ENCODE data around the gene BBOF1.
A peak's percentile ranks its signal among the peaks of the same experiment; 100 is the strongest.

BBOF1 gene

DNA sequence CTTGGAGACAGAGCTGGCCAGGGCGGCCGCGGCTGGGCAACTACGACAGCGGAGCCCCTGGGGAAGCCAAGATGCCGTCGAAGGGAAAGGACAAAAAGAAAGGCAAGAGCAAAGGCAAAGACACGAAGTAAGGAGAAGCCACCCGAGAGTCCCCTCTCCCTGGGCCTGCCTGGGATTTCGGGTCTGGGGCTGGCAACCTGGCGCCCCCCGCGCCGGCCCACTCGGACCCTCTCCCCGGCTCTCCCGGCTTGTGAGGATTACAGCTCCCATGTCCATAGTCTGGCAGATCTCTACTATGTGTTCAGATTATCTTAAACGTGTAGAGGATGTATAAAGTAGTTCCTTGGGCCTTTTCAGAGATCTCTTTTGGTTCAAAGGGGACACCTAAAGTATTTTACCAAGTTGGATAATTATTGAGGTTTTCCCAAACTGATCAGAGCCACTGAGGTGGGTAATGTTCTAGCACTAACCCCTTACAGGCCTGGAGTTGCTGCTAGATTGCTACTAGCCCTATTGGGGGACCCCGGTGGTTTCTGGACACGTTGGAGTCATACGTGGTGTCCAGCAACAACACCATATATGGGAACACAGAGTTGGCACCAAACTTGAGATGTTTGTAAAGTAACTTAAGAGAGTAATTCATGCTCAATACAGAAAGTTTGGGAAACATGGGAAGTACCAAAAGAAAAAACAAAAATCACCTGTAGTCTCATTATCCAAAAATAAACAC is 424 bp downstream of the BBOF1 start:
- DNase-seq (ENCODE audit: insufficient read length, low spot score) (no peak), FAIRE-seq (no peak)
- TF ChIP-seq TAF1 (IDR thresholded peaks at IDR 0.05; ENCODE audit: low read depth, low read length), result no peak
- TF ChIP-seq SPI1 (IDR thresholded peaks at IDR 0.05; ENCODE audit: low read depth, low read length), result no peak
- TF ChIP-seq POLR2AphosphoS5 (IDR thresholded peaks at IDR 0.05; ENCODE audit: low read depth, low read length), result no peak
- no peak for TF ChIP-seq POLR2A (IDR thresholded peaks at IDR 0.05; ENCODE audit: low read depth, low read length)
- 0 out of 2 replicates have a peak, but pooled peaks have one; percentile 17 for TF ChIP-seq POU2F2 (IDR thresholded peaks at IDR 0.05; ENCODE audit: low read depth, low read length)

DNA sequence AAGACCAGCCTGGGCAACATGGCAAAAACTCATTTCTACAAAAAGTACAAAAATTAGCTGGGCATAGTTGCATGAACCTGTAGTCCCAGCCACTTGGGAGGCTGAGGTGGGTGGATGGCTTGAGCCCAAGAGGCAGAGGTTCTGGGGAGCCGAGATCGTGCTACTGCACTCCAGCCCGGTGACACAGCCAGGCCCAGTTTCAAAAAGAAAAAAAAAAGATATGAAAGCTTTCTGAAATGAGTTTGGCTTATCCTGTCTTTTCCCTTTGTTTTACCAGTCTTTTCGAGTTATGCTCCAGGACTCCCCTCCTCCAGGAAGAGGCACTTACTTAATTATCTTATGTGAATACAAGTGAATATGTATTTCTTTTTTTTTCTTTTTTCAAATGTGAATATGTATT is 3.2 kb downstream of the BBOF1 start:
- FAIRE-seq (no peak), DNase-seq (ENCODE audit: insufficient read length, low spot score) (no peak)
- TF ChIP-seq POU2F2 (IDR thresholded peaks at IDR 0.05; ENCODE audit: low read depth, low read length) (no peak), SPI1 (IDR thresholded peaks at IDR 0.05; ENCODE audit: low read depth, low read length) (no peak), POLR2A (IDR thresholded peaks at IDR 0.05; ENCODE audit: low read depth, low read length) (no peak), TAF1 (IDR thresholded peaks at IDR 0.05; ENCODE audit: low read depth, low read length) (no peak), PAX5 (IDR thresholded peaks at IDR 0.05; ENCODE audit: insufficient read depth, low read length, severe bottlenecking) (no peak), POLR2AphosphoS5 (IDR thresholded peaks at IDR 0.05; ENCODE audit: low read depth, low read length) (no peak)

DNA sequence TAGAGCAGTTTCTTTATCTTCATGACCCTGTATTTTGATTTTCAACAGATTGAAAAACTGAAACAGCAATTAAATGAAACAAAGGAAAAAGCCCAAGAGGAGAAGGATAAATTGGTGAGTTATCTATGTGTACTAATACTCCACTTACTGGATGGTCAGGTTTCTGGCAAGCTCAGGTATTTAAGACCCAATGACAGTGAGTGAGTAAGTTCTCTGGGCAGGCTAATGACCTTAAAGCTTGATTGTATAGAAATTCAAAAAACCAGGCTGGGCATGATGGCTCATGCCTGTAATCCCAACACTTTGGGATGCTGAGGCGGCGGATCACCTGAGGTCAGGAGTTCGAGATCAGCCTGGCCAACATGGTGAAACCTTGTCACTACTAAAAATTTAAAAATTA is 10.0 kb downstream of the BBOF1 start:
- FAIRE-seq (no peak), DNase-seq (ENCODE audit: insufficient read length, low spot score) (no peak)
- no peak for TF ChIP-seq PAX5 (IDR thresholded peaks at IDR 0.05; ENCODE audit: insufficient read depth, low read length, severe bottlenecking)
- TF ChIP-seq POLR2A (IDR thresholded peaks at IDR 0.05; ENCODE audit: low read depth, low read length), result no peak
- no peak for TF ChIP-seq POLR2AphosphoS5 (IDR thresholded peaks at IDR 0.05; ENCODE audit: low read depth, low read length)
- no peak for TF ChIP-seq TAF1 (IDR thresholded peaks at IDR 0.05; ENCODE audit: low read depth, low read length)
- TF ChIP-seq POU2F2 (IDR thresholded peaks at IDR 0.05; ENCODE audit: low read depth, low read length), result no peak
- no peak for TF ChIP-seq SPI1 (IDR thresholded peaks at IDR 0.05; ENCODE audit: low read depth, low read length)

DNA sequence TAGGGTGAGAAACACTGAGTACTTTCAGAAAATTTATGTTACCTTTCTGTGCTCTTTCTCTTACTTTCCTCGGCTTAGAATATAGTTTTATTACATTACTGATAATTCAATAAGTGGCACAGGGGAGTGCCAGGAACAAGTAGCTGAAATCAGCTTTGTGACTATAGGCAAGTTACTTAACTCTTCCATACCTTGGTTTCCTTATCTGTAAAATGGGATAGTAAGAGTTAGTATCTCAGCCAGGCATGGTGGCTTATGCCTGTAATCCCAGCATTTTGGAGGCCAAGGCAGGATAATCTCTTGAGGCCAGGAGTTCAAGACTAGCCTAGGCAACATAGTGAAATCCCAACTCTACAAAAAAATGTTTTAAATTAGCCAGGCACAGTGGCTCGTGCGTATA is 15.4 kb downstream of the BBOF1 start:
- no peak for TF ChIP-seq POLR2AphosphoS5 (IDR thresholded peaks at IDR 0.05; ENCODE audit: low read depth, low read length)
- TF ChIP-seq TAF1 (IDR thresholded peaks at IDR 0.05; ENCODE audit: low read depth, low read length), result no peak
- TF ChIP-seq SPI1 (IDR thresholded peaks at IDR 0.05; ENCODE audit: low read depth, low read length), result no peak
- TF ChIP-seq PAX5 (IDR thresholded peaks at IDR 0.05; ENCODE audit: insufficient read depth, low read length, severe bottlenecking), result no peak
- TF ChIP-seq POU2F2 (IDR thresholded peaks at IDR 0.05; ENCODE audit: low read depth, low read length), result no peak
- no peak for TF ChIP-seq POLR2A (IDR thresholded peaks at IDR 0.05; ENCODE audit: low read depth, low read length)
- no peak for DNase-seq (ENCODE audit: insufficient read length, low spot score)
- no peak for FAIRE-seq

DNA sequence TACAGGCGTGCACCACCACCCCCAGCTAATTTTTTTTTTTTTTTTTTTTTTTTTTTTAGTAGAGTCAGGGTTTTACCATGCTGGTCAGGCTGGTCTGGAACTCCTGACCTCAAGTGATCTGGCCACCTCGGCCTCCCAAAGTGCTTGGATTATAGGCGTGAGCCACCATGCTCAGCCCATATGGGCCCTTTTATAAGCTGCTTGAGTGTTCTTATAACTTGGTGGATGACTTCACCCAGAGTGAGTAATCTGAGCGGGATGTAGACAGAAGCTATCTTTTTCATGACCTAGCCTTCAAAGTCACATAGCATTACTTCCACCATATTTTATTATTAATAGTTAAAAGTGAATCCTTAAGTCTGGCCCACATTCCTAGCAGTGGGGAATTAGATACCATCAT is 16.4 kb downstream of the BBOF1 start:
- TF ChIP-seq SPI1 (IDR thresholded peaks at IDR 0.05; ENCODE audit: low read depth, low read length) (no peak), POLR2A (IDR thresholded peaks at IDR 0.05; ENCODE audit: low read depth, low read length) (no peak), TAF1 (IDR thresholded peaks at IDR 0.05; ENCODE audit: low read depth, low read length) (no peak), POU2F2 (IDR thresholded peaks at IDR 0.05; ENCODE audit: low read depth, low read length) (no peak), POLR2AphosphoS5 (IDR thresholded peaks at IDR 0.05; ENCODE audit: low read depth, low read length) (no peak), PAX5 (IDR thresholded peaks at IDR 0.05; ENCODE audit: insufficient read depth, low read length, severe bottlenecking) (no peak)
- FAIRE-seq (no peak), DNase-seq (ENCODE audit: insufficient read length, low spot score) (no peak)

DNA sequence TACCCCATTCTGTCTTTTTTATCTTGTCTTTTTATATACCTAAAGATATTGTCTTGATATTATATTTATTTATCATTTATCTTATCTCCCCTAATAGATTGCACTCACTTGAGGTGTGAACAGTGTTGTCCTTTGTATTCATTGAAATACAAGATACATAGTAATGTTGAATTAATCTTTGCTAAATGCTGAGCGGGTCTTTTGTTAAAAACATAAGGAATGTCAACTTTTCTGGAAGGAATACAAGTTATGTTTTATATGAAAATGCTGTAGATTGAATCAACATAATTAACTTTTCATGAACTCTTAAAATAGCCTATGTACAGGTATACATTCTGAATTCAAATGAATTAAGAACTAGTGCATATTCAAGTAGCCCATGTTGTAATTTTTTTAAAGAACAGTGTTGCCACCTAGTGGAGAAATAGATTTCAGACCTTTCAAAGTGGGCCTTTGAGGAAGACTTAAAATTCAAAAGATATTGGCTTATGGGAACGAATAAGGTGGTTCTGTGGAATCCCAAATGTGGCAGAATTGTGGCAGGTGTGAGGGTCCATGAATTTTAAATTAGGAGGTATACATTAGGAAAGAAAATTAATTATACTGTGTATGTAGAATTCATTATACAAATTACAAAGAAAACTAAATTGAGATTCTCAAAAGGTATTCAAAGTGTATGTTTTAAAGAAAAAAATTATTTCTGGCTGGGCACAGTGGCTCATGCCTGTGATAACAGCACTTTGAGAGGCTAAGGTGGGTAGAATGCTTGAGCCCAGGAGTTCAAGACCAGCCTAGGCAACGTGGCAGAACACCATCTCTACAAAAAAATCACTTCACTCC is 19.1 kb downstream of the BBOF1 start:
- FAIRE-seq (peak; percentile 62), DNase-seq (ENCODE audit: insufficient read length, low spot score) (peak; percentile 12)
- TF ChIP-seq TAF1 (IDR thresholded peaks at IDR 0.05; ENCODE audit: low read depth, low read length), result no peak
- no peak for TF ChIP-seq PAX5 (IDR thresholded peaks at IDR 0.05; ENCODE audit: insufficient read depth, low read length, severe bottlenecking)
- no peak for TF ChIP-seq POLR2AphosphoS5 (IDR thresholded peaks at IDR 0.05; ENCODE audit: low read depth, low read length)
- TF ChIP-seq POU2F2 (IDR thresholded peaks at IDR 0.05; ENCODE audit: low read depth, low read length), result no peak
- TF ChIP-seq POLR2A (IDR thresholded peaks at IDR 0.05; ENCODE audit: low read depth, low read length), result no peak
- no peak for TF ChIP-seq SPI1 (IDR thresholded peaks at IDR 0.05; ENCODE audit: low read depth, low read length)

DNA sequence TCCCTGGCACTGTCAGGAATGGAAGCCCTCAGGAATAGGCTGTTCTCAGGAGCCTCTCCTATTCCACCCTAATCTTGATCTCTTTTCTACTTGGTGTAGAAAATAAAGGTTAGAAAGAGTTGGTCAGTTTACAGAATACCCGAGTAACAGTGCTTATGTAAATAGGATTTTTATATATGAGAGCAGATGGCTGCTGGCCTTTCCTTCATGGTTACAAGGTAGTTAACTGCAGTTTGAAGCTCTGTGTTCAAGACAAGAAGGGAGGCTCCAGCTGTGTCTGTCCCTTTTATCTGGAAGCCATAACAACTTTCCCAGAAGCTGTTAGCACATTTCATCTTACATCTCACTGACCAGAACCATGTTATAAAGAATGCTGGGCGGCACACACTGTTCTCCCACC is 23.1 kb downstream of the BBOF1 start:
- DNase-seq (ENCODE audit: insufficient read length, low spot score), result no peak
- TF ChIP-seq PAX5 (IDR thresholded peaks at IDR 0.05; ENCODE audit: insufficient read depth, low read length, severe bottlenecking) (no peak), POLR2A (IDR thresholded peaks at IDR 0.05; ENCODE audit: low read depth, low read length) (no peak), POLR2AphosphoS5 (IDR thresholded peaks at IDR 0.05; ENCODE audit: low read depth, low read length) (no peak), POU2F2 (IDR thresholded peaks at IDR 0.05; ENCODE audit: low read depth, low read length) (no peak), SPI1 (IDR thresholded peaks at IDR 0.05; ENCODE audit: low read depth, low read length) (no peak), TAF1 (IDR thresholded peaks at IDR 0.05; ENCODE audit: low read depth, low read length) (no peak)
- FAIRE-seq, result no peak

DNA sequence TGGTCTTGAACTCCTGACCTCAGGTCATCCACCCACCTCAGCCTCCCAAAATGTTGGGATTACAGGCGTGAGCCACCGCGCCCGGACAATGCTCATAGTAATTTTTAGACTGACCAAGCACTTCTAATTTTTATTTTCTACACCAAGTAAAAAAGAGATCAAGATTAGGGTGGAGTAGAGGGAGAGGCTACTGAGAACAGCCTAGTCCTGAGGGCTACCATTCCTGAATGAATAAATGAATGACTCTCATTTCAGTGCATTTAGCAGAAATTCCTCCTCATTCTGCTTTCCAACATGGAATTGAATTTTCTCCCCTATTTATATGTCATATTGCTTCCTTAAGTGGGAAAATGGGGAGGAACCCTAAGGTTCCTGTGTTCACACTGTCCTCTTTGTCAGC is 26.4 kb downstream of the BBOF1 start:
- TF ChIP-seq PAX5 (IDR thresholded peaks at IDR 0.05; ENCODE audit: insufficient read depth, low read length, severe bottlenecking), result no peak
- TF ChIP-seq SPI1 (IDR thresholded peaks at IDR 0.05; ENCODE audit: low read depth, low read length), result no peak
- no peak for TF ChIP-seq POU2F2 (IDR thresholded peaks at IDR 0.05; ENCODE audit: low read depth, low read length)
- TF ChIP-seq TAF1 (IDR thresholded peaks at IDR 0.05; ENCODE audit: low read depth, low read length), result no peak
- no peak for TF ChIP-seq POLR2AphosphoS5 (IDR thresholded peaks at IDR 0.05; ENCODE audit: low read depth, low read length)
- TF ChIP-seq POLR2A (IDR thresholded peaks at IDR 0.05; ENCODE audit: low read depth, low read length), result no peak
- DNase-seq (ENCODE audit: insufficient read length, low spot score), result no peak

DNA sequence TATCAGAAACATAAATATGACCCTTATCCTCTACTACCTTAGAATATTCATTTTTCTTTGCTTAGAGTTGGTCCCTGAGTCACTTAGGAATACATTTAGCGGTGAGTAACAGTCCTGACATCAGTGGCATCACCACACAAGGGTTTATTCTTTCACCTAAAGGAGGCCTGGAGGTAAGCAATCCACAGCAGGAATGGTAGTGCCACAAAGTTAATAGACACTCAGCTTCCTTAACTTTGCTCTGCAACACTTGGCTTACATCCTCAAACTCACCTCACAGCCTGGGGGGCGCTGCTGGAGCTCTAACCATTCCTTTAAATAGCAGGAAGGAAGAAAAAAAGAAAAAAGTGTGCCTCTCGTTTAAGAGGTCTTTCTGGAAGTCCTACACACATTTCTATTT is 29.1 kb downstream of the BBOF1 start:
- TF ChIP-seq SPI1 (IDR thresholded peaks at IDR 0.05; ENCODE audit: low read depth, low read length) (no peak), POLR2AphosphoS5 (IDR thresholded peaks at IDR 0.05; ENCODE audit: low read depth, low read length) (no peak)
- DNase-seq (ENCODE audit: insufficient read length, low spot score), result no peak
- FAIRE-seq, result no peak

More for the DNA sequence above, 26.4 kb downstream of the BBOF1 start:
- FAIRE-seq, result no peak
